Activated naive CD4-positive, alpha-beta T cell treated with anti-CD3 and anti-CD28 coated beads, Interleukin-2, amount 50 U/mL, for 16 hours (primary cell): ENCODE results near the gene BST1.
A peak's percentile ranks its signal among the peaks of the same experiment; 100 is the strongest.

Source experiments
- DNase-seq: peaks from one replicate; pipeline ENCODE4 v3.0.0-alpha.2; 2020

Gene BST1

DNA sequence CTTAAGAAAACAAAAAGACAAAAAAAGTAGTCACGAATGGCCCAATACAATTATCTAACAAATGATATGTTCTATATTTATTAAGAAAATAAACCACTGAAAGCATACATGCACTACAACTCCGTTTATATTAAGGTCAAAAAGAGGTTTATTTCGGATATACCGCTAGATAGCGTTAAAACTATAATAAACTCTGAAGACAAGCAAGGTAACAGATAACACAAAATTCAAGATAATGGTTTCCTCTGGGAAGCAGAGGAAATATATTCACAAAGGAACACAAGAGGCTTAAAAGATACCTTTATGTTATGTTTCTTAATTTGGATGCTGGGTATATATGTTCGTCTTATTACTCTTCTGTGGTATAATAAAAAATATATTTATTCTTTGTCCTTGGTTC lies 26.0 kb upstream of the BST1 start:
- no peak for DNase-seq

- no peak for DNase-seq
These were observed 25.3 kb upstream of the BST1 start for GRCh38 chr4:15677507-15677988.

DNA sequence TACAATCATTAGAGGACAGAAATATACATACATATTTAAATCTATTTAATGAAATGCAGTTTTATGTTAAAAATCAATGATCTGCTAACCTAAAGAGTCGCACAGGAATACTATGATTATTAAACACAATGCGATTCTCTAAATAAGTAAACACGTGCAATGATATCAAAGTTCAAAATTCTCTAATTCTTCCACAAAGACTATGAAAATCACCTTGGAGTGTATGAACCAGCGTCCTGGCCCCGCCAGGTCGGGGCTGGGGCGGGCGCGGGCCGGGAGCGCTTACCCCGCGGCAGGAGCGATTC lies 21.8 kb upstream of the BST1 start:
- no peak for DNase-seq

DNA sequence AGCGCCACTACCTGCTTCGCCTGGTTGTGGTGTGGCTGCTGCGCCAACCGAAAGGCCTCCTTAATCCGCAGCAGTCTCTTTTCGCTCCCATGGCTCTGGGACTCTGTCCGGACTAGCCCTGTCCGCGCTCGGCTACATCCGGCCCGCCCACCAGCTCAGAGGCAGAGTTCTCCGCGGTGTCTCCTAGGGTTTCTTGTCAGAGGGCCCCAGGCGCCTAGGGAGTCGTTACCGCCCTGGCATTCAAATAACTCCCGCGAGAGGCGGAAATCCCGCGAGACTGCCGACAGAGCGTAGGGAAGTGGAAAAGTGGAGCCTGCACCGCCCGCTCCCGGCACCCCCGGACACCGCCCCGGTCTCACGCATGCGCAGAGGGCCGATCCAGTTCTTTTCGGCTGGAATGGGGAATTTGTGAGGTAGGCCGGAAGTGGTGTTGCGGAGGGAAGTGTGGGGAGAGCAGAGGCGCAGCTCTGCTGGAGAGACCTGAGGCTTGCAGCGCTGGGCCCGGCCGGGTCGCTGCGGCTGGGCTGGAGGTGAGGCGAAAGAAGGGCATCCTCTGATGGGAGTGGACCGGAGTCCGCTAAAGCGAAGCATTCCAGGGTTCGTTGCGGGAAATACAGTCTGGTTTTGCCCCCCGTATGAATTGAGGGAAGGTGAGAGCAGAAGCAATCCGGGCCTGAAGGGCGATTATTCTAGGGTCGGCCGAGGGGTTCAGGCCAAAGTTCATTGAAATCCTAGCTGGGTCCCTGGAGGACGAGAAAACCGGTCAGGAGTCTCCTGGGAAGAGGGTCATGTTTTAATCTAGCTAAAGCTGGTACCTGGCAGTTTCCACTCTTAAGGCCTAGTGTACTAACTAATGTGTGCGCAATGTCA lies 21.3 kb upstream of the BST1 start, which contains the start of gene FAM200B:
Gene FAM200B, plus strand, starts transcription at position 456 of the 870 bp plus-strand sequence. CDS start 5,151 bp downstream, outside the sequence.
- peak; percentile 96 for DNase-seq

DNA sequence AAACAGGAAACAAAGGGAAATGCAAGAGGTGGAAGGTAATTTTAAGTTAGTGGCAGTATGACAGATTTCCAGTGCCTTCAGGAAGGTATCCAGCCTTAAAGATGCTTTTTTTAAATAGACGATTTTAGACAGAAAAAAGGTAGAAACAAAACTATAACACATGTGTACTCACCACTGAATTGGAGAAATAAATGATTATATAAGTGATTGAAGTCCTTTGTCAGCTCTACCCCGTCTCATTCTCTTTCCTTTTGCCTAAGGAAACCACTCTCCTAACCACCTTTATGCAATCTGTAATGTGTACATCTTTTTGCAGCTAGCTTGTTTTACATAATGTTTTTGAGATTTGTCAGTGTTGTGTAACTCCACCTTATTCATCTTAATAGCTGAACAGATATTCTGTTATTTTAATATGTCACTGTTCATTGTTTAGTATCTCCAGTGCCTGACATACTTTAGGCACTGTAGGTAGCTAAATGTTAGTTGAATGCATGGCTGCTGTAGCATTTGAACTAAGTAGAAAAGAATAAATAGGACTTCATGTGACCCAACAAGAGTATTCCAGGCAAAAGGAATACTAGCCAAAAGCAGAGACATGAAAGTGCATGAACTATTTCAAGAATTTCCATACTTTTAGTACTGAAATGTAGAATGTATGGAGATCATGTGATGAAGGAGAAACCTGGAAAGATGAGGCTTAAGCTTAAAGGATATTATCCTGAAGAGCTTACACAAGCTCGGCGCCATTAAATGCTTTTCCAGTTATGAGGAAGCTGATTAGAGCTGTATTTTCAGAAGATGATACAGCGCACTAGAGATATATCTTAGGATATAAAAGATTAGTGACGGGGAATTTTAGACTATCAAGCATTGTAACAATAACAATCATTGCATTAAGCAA lies 20.4 kb upstream of the BST1 start:
- DNase-seq = no peak

DNA sequence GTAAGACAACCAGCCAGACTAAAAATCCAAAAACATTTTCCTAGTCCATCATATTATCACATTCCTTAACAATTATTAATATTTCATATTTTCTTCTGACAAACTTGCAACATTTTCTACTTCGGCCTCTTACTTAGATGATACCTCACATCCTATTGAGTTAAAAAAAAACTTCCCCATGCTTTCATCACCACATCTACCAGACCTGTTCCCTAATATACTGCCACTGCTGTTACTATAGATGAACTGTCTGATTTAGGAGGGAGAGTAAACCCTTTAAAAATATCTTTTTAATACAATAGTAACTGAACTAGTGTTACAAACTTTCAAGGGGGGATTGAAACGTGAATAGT lies 19.7 kb upstream of the BST1 start:
- DNase-seq = no peak

GRCh38 chr4:15684498-15684897 lies 18.4 kb upstream of the BST1 start:
- DNase-seq = no peak

DNA sequence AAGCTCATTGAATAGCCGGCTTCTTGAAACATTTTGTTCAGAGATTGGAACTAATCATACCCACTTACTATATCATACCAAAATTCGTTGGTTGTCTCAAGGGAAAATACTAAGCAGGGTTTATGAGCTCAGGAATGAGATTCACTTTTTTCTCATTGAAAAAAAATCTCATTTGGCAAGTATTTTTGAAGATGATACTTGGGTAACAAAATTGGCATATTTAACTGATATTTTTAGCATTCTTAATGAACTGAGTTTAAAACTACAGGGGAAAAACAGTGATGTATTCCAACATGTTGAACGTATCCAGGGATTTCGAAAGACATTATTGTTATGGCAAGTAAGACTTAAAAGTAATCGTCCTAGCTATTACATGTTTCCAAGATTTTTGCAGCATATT lies 14.8 kb upstream of the BST1 start:
- DNase-seq = no peak

DNA sequence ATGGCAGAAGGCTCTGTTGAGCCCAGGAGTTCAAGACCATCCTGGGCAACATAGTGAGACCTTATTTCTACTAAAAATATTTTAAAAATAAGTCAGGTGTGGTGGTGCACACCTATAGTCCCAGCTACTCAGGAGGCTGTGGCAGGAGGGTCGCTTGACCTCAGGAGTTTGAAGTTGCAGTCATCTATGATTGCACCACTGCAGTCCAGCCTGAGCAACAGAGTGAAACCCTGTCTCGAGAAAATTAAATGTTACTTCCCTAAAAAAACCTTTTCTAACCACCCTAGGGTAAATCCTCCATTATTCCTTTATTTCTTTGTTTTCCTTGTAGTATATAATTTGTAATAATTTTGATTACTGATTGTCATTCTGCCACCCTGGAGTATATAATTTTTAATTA lies 13.3 kb upstream of the BST1 start:
- no peak for DNase-seq

DNA sequence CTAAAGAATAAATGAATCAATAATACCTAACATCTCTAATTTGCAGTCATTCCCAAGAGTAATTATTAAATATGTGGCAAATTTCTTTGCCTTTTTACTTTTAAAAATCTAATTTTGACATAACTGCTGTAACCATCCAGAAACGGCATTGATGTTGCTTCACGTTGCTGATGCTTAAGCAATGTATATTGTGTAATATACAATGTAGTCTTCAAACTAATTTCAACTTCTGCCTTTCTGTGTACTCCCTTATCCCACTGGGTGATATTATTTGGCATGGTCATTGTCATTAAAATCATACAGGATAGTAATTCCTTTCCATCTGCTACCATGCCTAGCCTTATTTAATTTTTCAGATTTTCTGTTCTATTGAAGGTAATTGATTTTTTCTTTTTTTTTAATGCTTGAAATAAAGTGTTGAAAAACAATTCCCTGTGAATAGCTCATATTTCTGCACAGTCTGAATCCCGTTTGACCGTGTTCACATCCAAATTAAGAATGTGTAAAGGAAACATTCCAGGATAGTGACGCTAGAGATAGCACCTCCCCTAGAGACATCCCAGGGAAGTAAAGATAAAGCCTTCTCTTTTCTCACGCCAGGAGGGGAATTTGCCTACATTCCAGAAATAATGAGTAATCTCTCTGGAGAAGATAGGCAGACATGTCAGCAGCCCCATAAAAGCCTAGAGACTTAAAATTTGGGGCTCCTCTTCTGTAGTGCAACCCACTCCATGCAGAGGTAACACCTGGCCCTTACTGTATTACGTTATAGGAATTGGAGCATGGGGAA lies 12.7 kb upstream of the BST1 start:
- no peak for DNase-seq

DNA sequence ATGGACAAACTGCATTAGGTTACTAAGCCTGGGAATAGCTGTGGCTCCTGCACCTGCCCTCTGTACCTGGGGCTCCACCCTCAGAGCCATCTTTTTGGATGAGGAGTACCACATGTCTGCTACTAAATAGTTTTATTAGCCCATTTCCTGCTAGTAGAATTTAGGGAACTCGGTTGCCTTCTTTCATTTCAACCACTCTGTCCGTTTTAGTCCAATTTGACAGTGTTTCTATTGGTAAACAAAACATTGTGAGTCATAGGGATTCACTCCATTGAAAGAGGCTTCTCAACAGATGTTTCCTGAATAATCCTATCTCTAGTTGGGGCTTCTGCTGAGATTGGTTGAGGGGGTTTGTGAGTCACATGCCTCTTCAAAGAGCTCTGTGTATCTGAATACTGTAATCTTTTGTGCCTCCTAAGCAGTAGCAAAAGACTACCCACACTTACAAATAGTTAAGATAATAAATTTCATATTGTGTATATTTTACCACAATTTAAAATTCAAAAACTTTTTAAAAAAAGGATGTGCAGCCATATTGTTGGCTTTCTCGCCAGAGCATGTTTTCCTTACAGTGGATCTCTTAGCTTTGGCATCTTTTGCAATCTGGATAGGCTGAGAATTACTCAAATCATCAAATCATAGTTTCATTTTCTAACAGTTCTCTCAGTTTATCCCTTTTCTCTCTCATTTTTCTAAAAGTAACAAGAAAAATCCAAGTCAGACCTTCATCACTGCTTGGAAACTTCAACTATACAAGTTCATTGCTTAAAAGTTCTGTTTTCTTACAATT lies 11.3 kb upstream of the BST1 start:
- DNase-seq = no peak

- DNase-seq = no peak
These were observed 10.3 kb upstream of the BST1 start for GRCh38 chr4:15692602-15693001.

DNA sequence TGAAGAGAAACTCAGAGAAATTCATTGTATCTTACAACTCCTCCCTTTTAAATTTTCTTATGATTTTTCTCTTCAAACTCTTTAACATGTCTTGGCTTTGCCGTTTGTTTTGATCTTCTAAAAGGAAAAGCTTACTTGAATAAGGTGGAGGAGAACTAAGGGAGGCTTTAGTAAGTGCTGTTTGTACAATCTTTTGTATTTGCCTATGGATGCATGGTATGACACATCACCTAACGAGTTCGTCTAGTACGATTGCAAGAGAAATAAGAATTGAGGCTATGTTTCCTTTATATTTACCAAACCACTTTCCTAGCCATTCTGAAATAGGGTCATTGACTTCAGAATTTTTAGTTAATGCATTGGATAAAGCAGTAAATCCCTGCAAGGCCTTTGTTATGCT lies 8.4 kb upstream of the BST1 start:
- DNase-seq = no peak

DNA sequence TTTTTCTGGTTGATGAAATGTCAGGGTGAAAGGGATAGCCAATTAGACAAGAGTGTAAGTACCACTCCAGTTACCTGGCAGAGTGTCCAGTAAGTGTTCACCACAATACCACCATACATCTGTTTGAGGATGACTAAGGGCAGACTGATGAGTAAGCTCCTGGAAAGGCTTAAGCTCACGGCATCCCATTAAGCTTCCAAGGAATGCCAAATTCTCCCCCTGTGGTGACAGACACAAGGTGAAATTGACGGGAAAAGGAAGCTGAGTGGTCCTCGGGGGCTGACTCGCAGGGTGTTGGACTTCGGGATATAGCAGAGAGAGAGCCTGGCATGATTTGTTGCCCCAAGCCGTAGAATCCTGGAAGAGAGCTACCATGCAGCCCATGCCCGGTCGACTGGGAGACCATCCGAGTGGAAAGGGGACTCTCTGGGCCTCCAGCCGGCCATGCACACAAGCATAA lies 7.6 kb upstream of the BST1 start:
- no peak for DNase-seq

GRCh38 chr4:15695729-15696128 lies 7.1 kb upstream of the BST1 start:
- no peak for DNase-seq

DNA sequence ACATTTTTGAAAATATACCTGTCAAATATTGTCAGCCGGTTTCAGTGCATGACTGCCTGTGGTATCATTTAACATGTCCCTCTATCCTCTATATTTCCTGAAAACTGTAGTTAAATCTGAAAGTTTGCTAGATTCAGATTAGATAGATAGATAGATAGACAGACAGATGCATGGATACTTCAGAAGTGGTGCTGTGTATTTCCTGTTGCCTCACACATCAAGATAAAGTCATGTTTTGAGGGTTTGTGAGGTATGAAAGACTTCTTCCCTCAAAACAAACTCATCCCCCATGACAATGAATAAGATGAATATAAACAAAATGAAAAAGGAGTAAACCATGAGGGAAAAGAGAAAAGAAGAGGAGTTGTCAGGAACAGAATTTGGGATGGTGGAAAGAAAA lies 6.0 kb upstream of the BST1 start:
- DNase-seq = no peak

DNA sequence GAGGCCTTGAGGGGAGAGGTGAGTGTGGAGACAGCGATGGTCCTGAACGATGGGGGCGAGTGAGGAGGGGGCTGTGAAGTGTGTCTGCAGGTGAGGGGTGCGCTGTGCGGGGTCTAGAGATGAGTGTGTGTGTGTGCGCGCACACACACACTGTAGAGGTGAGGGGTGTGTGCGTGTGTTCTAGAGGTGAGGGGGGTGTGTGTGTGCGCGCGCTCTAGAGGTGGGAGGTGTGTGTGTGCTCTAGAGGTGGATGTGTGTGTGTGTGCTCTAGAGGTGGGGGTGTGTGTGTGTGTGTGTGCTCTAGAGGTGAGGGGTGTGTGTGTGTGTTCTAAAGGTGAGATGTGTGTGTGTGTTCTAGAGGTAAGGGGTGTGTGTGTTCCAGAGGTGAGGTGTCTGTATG lies 574 bp downstream of the BST1 start:
- DNase-seq = no peak

- DNase-seq = no peak
These were observed 1.3 kb downstream of the BST1 start for GRCh38 chr4:15704129-15704528.

DNA sequence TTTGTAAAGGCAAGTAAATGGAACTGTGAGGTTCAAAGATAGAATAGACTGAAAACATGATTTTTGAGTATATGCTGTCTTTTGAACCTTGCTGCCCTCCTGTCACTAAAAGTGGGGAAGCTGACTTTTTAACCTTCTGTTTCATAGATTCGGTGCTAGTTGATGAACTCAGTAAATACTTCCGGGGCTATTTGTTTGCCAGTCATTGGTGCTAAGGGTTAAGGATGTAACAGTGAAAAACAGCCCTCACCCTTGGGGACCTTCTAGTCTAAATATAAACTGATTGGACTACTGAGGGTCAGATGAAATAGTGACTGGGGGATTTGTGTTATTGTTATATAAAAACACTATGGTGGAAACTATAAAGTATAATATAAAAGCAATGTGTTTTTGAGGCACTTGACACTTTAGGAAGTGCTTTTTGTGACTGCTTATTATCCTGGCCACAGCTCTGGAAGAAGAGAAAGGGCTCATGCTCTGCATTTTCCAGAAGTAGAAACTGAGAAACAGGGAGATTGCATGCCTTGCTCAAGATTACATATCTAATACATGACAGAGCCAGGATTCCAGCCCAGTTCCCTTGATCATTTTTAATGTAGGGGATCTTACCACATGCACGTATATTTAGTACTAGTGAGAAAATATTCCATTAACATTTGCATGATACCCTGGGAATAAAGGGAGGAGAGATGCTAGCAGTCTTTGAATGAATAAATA lies 3.9 kb downstream of the BST1 start:
- DNase-seq = no peak

DNA sequence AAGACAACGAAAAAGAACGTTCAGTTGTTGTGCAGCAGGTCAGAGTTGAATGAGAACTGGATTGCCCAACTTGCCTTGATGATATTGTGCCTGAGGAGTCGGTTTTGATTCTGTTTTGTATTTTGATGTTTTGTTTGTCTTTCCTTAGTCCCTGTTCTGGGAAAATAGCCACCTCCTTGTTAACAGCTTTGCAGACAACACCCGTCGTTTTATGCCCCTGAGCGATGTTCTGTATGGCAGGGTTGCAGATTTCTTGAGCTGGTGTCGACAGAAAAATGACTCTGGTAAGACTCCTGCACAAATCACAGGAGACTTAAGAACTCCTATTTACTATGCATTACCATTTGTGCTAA lies 4.5 kb downstream of the BST1 start:
- no peak for DNase-seq

GRCh38 chr4:15711762-15712161 lies 8.9 kb downstream of the BST1 start:
- no peak for DNase-seq

GRCh38 chr4:15712214-15712613 lies 9.3 kb downstream of the BST1 start:
- no peak for DNase-seq
